NCI-H226 (cell line): ENCODE results near the gene LTB4R2.

Experiments
- DNase-seq: peaks from one replicate; pipeline ENCODE4 v3.0.0-alpha.2; 2015

Gene LTB4R2

DNA sequence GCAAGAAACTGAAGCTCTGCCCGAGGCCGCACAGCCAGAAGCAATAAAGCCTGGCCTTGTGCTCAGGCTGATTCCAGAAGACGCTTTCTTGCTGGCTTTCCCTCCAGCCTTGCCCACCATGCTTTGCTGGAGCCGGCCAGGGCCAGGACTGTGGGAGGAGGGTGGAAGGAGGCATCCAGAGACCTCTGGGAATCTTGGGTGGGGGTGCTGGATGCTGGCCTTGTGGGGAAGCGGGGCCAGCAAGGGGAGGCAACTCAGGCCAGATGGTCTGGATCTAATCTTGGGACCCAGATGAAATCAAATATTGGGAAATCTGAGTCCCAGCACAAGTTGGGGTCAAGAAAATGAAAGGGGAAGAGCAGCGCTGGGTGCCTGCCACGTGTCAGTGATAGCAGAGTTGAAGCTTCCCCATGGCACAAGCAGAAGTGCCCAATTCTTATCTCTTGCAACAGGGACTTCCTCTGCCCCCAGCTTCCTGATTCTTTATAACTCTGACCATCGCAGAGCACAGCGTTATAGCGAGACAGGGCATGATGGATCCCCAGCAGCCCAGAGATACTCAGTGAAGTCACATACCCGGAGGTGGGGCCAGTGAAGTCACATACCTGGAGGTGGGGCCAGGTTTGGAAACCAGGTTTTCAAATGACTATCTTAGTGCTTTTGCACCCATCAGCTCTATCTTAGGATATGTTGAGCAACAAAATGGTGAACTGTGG, 32.2 kb upstream of the LTB4R2 start:
- DNase-seq = no peak

DNA sequence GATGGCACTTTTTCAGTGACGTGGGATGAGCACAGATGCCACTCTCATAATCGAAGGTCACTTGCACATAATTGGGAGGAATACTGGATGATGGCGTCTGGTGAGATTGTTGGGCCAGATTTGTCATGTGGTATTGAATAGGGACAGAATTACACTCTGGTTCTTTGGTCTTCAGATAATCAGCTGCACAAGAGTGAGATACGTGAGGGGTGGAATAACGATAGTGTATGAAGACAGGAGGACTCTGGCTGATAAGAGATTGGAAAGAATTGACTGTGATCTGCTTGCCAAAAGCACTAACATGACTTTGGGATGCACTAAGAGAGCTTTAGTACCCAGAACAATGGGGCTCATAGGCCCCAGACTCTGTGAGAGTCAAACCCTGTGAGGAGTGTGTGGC, 31.5 kb upstream of the LTB4R2 start:
- no peak for DNase-seq

DNA sequence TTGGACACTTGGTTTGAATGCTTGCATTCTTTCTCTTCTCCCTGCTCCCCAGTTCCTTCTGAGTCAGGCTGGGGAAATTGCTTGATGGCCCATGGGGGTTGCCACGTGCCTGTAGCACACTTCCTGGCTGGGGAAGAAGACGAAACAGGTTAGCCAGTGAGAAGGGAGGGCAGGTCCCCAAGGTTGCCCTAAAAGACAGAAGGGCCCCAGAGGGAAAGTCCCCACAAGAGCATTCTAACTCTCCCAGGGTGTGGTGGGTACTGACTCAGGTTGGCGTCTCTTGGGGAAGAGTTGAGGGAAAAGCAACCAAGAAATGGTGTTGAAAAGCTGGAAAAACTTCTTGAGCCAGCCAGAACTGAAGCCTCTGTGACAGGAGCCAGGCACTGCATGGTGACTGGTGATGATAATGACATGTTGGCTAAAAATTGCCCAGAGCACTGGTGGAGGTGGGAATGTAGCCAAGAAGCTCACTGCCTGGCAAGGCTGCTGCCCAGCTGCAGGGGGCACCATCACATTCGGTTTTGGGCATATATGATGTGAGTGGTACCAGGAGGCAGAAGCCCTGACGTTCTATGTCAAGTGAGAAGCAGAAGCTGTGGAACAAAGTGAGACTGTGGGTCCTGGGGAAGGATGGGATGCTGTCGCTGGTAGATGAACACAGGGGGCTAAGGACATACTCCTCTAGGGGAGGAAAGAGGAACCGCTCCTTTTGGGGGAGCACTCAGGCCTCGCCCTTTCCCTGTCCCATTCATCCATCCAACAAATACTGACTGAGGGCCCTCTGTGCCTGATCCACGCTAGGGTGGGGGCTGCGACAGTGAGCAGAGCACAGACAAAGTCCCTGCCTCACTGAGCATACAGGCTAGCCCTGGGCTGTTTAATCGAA, 30.4 kb upstream of the LTB4R2 start:
- DNase-seq = peak; percentile 30

DNA sequence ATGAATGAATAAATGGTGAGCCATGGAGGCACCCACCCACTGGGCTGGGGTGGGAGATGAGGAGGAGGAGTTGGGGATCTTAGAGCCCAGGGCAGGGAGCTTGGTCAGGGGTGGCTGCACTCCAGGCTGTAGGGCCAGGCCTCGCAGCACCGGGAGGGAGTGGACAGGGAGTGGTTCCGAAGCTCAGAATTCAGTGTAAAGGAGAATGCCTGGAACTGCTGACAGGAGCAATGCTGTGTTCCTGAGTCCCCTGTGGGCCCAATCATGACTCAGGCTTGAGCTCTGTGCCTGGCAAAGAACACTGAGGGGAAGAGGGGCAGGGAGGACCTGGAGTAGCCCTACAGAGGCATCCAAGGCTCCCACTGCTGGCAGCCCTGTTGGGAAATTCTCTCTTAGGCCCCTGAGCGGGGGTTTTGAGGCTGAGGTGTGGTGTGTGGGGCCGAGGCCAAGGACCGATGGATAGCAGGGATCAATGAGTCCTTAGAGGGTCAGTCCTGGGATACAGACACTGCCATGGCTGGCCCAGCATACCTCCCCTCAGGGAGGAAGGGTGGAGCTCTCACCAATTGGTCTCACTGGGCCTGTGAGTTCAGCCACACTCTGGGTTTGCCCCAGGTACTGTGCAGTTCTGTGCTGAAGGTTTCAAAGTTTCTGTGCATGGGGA, 29.0 kb upstream of the LTB4R2 start:
- DNase-seq = no peak

DNA sequence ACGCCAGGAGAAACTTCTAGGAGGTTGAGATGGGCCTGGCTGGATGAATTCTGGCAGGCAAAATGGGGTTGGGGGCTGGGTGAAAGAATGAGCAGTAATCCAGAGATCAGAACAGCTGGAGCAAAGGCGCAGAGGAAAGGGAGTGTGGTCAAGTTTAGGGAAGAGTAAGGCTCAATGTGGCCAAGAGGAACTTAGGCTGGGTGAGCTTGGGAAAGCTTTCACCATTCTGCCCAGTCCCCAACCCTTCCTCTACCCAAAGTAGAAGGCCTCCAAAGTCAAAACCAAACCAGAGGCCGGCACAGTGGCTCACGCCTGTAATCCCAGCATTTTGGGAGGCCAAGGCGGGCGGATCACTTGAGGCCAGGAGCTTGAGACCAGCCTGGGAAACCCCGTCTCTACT, 28.3 kb upstream of the LTB4R2 start:
- DNase-seq = no peak

DNA sequence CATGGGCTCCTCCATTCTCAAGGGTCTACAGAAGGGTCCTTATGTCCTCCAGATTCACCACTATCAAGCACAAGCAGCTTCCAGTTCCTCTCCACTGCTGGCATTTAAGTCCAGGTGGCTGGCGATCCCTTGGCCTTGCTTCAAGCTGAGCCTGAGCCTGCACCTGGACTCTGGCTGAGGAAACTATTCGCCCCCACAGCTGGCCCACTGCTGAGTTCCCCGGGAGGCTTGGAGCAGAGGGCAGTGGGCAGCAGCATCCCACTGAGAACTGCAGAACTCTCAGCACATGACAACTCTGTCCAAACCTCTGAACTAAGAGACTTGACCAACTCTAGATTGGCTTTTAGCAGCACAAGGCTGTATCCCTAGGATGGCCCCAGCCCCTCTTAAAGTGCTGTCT, 27.2 kb upstream of the LTB4R2 start:
- DNase-seq = no peak

DNA sequence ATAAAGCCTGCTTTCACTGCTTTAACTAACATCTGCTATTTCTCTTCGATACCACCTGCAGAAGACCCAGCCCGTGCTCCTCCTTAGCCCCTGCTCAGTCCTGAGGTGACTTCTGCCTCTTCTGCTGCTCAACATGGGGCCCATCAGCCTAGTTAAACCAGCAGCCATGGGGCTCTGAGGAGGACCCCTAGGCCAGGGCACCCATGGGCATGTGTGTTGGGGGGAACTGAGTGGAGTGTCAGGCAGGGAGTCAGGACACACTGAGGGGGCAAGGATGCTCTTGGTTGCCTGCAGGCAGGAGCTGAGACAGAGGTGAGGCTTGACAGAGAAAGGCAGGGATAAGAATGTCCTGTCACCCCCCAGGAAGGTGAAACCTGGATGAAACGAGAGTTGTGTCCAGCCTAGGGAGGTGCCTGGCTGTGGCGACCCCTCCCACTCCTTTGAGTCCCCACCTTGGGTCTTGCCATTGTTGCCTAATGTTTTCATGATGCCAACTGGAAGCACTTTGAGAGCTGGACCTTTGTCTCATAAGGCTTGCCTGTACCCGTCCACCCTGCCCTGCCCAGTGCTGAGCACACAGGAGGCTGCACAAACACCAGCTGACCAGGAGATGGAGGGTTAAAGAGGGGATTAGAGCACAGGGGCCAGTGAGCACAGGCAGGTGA, 26.0 kb upstream of the LTB4R2 start:
- DNase-seq = no peak

DNA sequence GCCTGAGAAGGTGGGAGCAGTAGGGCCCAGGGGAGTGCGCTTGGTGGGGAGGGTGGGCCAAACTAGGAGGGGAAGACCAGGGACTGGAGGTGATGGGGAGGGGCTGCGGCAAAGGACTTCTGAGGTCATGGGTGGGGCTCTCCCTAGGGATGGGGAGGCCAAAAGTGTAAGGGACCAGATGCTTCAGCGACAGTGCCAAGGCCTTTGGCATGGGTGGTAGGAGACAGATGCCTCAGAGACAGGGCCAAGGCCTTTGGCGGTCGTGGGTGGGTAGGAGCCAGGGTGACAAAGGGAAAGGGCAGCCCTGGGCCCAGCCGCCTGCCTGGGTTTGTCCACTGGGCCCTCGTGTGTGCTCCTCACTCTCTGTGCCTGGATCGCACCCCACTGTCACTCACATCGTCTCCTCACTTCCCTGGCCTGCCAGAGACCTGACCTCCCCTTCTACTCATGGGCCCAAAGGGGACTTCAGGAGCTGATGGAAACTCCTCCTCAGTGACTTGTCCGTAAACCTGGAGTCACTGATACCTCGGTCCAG, 25.4 kb upstream of the LTB4R2 start:
- no peak for DNase-seq

DNA sequence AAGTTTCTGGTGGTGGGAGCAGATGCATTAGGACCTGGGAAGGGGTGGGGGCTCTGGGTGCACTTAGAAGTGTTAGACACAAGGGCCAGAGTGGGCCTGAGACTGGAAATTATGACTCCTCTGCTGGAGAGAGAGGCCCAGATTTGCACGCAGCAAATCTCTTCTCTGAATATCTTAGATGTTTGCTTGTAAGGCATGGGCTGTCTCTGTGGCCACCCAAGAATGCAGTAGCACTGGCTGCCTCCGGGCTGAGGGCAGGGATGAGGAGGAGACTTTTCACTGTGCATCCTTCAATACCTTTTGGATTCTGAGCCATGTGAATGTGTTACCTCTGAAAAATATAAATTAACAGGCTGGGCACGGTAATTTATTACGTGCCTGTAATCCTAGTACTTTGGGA, 24.6 kb upstream of the LTB4R2 start:
- no peak for DNase-seq

DNA sequence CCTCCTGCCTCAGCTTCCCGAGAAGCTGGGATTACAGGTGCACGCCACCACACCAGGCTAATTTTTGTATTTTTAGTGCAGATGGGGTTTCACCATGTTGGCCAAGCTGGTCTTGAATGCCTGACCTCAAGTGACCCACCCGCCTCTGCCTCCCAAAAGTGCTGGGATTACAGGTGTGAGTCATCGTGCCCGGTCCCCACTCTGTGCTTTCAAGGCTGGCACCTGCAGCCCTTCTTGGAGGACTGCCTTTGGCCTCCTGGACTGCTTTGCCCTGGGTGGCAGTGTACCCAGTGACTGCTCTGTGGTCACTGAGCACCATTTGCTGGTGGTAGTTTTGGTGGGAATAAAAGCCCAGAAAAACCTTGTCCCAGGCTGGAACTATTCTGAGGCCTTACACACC, 22.9 kb upstream of the LTB4R2 start:
- no peak for DNase-seq

DNA sequence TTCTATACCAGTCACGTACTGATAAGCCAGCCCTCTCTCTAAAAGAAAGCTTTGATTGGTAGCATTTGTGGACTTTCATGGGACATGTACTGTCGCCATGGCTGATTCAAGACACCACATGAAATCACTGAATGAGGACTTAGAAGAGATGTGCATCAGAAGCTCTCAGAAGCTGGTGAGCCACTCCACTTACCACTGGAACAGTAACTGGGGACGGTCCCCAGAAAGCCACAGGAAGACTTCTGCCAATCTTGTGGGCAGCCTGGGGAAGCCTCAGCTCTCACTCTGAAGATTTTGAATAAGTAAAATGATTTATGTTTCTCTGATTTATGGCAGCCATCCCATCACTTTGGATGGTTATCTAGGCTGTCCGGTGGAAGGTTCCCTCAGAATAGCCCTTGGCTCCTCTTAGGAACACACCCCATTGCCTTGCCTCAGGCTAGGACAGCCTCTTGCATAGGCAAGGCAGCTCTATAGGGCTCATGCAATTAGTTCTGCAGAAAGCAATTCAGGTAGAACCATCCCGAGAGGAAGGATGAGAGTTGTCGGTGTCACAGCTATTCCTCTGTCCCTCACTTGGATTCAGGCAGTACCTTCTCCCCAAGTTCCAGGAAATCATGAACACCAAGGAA, 20.2 kb upstream of the LTB4R2 start:
- no peak for DNase-seq

DNA sequence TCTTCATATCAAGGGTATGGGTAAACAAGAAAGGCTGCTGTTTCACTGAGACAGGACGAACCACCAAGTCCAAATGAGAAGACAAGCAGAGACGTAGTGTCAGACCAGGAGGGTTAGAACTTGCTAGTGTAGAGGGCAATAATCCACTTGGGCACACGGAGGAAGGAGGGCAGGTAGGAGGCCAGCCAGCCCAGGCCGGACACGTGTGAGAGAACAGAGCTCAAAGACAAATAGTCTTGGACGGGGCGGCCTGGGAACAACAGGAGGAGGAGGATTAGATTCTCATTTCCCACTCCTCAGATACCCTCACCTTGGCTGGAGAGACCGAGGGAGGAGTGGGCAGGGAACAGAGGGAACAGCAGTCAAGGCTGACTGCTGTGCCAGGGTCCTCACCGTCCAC, 19.2 kb upstream of the LTB4R2 start:
- DNase-seq = no peak

DNA sequence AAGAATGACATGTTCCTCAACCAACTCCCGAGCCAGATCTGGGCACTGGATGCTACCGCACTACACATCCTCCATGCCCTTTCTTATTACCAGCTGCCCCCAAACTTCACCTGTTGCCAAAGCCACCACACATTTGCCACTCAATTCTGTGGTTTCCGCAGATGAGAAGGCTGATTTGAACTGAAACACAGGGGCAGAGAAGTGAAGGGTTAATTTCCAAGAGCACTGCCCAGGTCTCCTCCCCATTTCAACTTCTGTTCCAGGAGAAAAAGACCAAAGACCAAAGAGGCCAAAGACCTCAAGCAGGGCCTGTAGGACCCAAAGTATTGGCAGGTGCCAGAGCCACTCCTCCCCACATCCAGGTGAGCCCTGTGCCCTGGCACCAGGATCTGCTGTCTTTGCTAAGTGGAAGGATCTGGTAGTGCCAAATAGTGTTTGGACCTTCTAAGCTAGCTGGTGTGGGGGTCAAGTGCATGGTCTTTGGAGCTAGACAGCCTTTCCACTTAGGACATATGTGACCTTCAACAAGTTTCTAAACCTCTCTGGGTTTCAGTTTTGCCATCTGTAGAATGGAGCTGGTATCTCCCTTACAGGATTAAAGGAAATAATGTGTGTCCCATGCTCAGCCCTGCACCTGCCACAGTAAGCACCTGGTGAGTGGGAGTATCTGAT, 18.4 kb upstream of the LTB4R2 start:
- no peak for DNase-seq

DNA sequence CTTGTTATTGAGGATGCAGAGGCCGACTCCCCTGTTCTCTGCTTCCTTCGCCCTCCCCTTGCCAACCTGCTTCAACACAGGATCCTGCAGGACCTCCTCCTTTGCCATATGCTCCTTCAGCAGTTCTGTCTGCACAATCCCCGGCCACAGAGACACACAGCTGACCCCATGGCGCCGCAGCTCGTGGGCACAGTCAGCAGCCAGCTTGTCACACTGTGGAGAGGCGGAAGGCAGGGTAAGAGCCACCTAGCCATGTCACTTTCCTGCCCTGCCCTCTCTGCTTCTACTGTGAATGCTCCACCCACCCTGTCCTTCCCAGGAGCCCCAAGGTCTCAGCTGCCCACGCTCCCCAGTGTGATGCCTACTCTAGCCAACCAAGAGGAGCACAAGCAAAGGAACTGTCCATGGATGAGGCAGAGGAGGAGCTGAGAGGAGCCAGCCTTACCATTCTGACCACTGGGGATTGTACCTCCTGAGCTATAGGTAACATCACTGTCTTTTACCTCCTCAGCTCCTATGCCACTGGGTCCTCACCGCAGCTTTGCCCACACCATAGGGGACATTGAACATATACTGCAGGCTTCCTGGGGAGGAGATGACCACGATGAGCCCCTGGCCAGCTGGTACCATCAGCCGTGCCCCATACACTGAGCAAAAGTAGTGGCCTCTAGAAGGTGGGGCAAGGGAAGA, 17.7 kb upstream of the LTB4R2 start:
- DNase-seq = no peak

DNA sequence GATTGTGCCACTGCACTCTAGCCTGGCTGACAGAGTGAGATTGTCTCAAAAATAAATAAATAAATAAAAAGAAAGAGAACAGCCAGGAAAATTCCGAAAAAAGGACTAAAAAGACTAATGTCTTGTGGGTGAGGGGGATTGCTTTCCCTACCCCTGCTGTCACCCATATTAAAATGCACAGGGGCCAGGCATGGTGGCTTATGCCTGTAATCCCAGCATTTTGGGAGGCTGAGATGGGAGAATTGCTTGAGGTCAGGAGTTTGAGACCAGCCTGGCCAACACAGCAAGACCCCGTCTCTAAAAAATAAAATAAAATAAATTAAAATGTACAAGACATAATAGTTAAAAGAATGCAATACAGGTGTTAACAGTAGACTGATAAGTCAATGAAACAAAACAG, 16.4 kb upstream of the LTB4R2 start:
- DNase-seq = no peak

DNA sequence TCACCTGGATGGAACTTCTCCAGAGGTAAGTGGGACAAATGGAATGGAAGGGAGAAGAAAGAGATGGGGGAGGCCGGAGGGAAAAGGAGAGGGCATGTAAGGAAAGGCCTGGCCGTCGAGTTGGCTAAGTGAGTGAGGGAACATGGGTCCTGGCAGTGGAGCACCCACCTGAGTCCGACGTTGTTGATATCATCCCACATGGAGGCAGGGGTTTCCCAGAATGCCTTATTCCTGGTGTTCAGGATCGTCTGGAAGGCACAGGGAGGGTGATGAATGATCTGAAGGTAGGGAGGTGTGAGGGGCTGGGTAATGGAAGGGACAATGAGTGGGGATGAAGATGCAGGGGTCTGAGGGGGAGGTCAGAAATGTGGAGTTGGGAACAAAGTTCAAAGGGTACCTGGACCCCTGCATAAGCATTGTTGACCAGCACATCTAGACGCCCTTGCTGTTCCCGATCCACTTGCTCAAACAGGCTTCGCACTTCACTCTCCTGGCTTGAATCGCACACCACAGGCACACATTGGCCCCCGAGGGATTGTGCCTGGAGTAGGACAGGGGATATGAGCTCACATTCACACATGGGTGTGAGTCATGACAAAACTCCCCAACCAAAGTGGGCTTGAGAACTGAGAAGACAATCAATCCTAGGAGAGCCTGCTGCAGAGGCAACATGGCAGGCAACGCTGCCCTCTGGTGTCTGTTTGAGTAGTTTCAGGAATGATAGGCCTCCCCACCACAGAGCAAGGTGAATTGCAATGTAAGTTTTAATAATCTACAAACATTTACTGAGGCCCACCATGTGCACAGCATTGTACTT, 13.4 kb upstream of the LTB4R2 start:
- peak; percentile 67 for DNase-seq

DNA sequence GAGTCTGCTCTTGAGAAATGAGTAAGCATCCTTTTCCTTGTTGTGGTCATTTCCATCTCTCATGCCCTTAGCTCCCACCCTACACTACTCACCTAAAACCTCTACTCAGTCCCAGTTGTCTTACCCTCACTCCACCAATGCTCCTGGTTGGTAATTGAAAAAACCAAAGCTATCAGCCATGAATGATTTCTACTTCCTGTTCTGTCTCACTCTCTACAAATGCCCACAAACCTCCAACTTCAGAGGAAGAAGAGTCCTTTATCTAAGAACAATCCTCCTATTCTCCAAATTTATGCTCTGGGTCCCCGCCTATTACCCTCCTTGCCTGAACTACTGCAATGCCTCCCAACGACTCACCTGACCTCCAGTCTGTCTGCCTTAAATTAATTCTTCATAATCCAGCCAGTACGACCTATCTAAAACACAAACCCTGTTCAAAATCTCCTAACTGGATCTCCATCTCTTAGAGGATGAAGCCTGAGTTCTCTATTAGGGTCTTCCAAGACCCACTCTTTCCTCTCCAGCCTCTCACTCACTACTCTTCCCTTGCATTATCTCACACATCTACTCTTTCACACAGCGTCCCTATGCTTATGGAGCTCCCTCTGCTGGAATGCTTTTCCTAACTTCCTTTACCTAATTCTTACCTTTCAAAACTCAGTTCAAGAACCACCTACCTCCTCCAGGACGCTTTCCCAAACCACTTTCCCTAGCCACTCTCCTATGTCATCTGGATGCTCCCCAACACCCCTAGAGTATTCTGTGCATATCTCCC, 12.6 kb upstream of the LTB4R2 start:
- DNase-seq = no peak

DNA sequence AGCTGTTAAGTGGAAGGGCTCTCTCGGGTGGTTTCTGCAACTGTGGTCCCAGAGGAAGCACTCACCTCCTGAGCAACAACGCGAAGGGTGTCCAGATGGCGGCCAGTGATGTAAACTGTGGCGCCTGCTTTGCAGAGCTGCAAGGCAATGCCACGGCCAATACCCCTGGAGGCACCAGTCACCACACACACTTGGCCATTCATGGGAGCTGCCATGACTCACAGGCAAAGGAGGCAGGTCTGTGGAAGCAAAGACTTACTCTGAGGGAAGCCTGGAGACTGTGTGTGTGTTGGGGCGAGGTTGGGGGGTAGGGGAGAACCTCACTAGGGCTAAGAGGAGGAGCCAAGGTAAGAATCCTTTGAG, 11.1 kb upstream of the LTB4R2 start:
- peak; percentile 89 for DNase-seq
